ENCODE results near the gene COL11A1. TPM values are rescaled to one million over a fixed set of nuclear protein-coding genes. Genes with fewer than 3 reads are reported as not detected.

The COL11A1 gene
- total RNA-seq, 1 experiment from 2014 or later = 0.05 TPM

- Histone ChIP-seq H3K9me3 (ENCODE audit: control insufficient read depth in 1 of 2, insufficient read depth in 1 of 2, low read depth in 1 of 2, low read length in 2 of 2) (no peaks in the 10 kb centered on the region), H3K27ac (ENCODE audit: low read depth, low read length) (no peak overlapping the region), H3K36me3 (ENCODE audit: control insufficient read depth in 1 of 2, insufficient read depth in 2 of 2, low read length in 2 of 2) (no peaks in the 10 kb centered on the region), H3K9ac (ENCODE audit: low read length) (no peak overlapping the region), H3K4me3 (replicated peaks in 1 of 2; ENCODE audit: low read depth in 1 of 2, low read length in 2 of 2) (no peak overlapping the region), H4K20me1 (ENCODE audit: insufficient read depth) (no peaks in the 10 kb centered on the region), H3K4me1 (ENCODE audit: control insufficient read depth in 1 of 2, insufficient read depth in 2 of 2, low read length in 2 of 2) (no peaks in the 10 kb centered on the region), H2AFZ (ENCODE audit: low read depth, low read length, poor library complexity, severe bottlenecking) (no peak overlapping the region), H3K27me3 (ENCODE audit: insufficient read depth, low read length) (no peaks in the 10 kb centered on the region), H3K4me2 (ENCODE audit: low read length) (no peak overlapping the region), H3K79me2 (ENCODE audit: insufficient read depth, low read length) (no peaks in the 10 kb centered on the region), H3K9me2 (ENCODE audit: insufficient read depth) (no peaks in the 10 kb centered on the region)
- intact Hi-C loops (cut with micrococcal nuclease) = no loop called here
- ATAC-seq = no peak
- no peak for DNase-seq (ENCODE audit: low read depth, low spot score)
- ChIA-PET RAD21 (ENCODE audit: low non-redundant PET in 1 of 2, low total read pairs in 2 of 2, uncharacterized antibody in 2 of 2, unreplicated experiment in 2 of 2) (no interaction called here), CTCF (no interaction called here), POLR2A (no interaction called here)
- TF ChIP-seq SP1 (IDR thresholded peaks at IDR 0.05; ENCODE audit: low read depth) (no peak), CTCF (IDR thresholded peaks at IDR 0.05 in 2 of 3, conservative IDR thresholded peaks at IDR 0.05 in 1 of 3; ENCODE audit: borderline replicate concordance in 1 of 3, insufficient read depth in 1 of 3, low read depth in 2 of 3, low read length in 2 of 3) (no peak), SRF (IDR thresholded peaks at IDR 0.05; ENCODE audit: low read depth) (no peak), JUND (IDR thresholded peaks at IDR 0.05) (no peak), CBX3 (IDR thresholded peaks at IDR 0.05; ENCODE audit: low read depth) (no peak), EZH2phosphoT487 (IDR thresholded peaks at IDR 0.05; ENCODE audit: borderline replicate concordance) (no peak), MAX (IDR thresholded peaks at IDR 0.05) (no peak), YY1 (IDR thresholded peaks at IDR 0.05; ENCODE audit: extremely low read depth, insufficient replicate concordance, low read depth, low read length) (no peak), SIN3A (IDR thresholded peaks at IDR 0.05; ENCODE audit: low read depth) (no peak)
- BruUV-seq (replicated peaks) = no TSS peak
Observed at GRCh38 chr1:102952400-102952799, 155.9 kb downstream of the COL11A1 start.

- H3K9me3 ChIP-seq (ENCODE audit: control insufficient read depth in 1 of 2, insufficient read depth in 1 of 2, low read depth in 1 of 2, low read length in 2 of 2) = no peaks in the 10 kb centered on the region
- no peaks in the 10 kb centered on the region for H3K79me2 ChIP-seq (ENCODE audit: insufficient read depth, low read length)
- no peak overlapping the region for H2AFZ ChIP-seq (ENCODE audit: low read depth, low read length, poor library complexity, severe bottlenecking)
- no peak overlapping the region for H3K27ac ChIP-seq (ENCODE audit: low read depth, low read length)
- H4K20me1 ChIP-seq (ENCODE audit: insufficient read depth) = no peaks in the 10 kb centered on the region
- no TSS peak for BruUV-seq (replicated peaks)
- no peaks in the 10 kb centered on the region for H3K4me1 ChIP-seq (ENCODE audit: control insufficient read depth in 1 of 2, insufficient read depth in 2 of 2, low read length in 2 of 2)
- no peak overlapping the region for H3K4me3 ChIP-seq (replicated peaks in 1 of 2; ENCODE audit: low read depth in 1 of 2, low read length in 2 of 2)
- CTCF ChIA-PET = no interaction called here
- H3K9me2 ChIP-seq (ENCODE audit: insufficient read depth) = no peaks in the 10 kb centered on the region
- intact Hi-C loops (cut with micrococcal nuclease) = no loop called here
- no peaks in the 10 kb centered on the region for H3K27me3 ChIP-seq (ENCODE audit: insufficient read depth, low read length)
- DNase-seq (ENCODE audit: low read depth, low spot score) (no peak), ATAC-seq (no peak)
- POLR2A ChIA-PET = no interaction called here
- H3K9ac ChIP-seq (ENCODE audit: low read length) = no peak overlapping the region
- no peak overlapping the region for H3K4me2 ChIP-seq (ENCODE audit: low read length)
- no peaks in the 10 kb centered on the region for H3K36me3 ChIP-seq (ENCODE audit: control insufficient read depth in 1 of 2, insufficient read depth in 2 of 2, low read length in 2 of 2)
- RAD21 ChIA-PET (ENCODE audit: low non-redundant PET in 1 of 2, low total read pairs in 2 of 2, uncharacterized antibody in 2 of 2, unreplicated experiment in 2 of 2) = no interaction called here
- TF ChIP-seq TCF7L2 (IDR thresholded peaks at IDR 0.05; ENCODE audit: borderline replicate concordance, extremely low read depth, insufficient read depth, insufficient read length) = no peak
- TF ChIP-seq FOSL1 (IDR thresholded peaks at IDR 0.05; ENCODE audit: low read depth) = no peak
- no peak for TF ChIP-seq POLR2AphosphoS5 (IDR thresholded peaks at IDR 0.05; ENCODE audit: low read depth, low read length)
- TF ChIP-seq REST (IDR thresholded peaks at IDR 0.05; ENCODE audit: low read depth) = no peak
- TF ChIP-seq POLR2A (IDR thresholded peaks at IDR 0.05; ENCODE audit: borderline replicate concordance, extremely low read depth, insufficient read depth, insufficient read length) = no peak
- TF ChIP-seq ZFX (IDR thresholded peaks at IDR 0.05) = no peak
- no peak for TF ChIP-seq CBX3 (IDR thresholded peaks at IDR 0.05; ENCODE audit: low read depth)
- TF ChIP-seq ATF3 (IDR thresholded peaks at IDR 0.05) = no peak
- TF ChIP-seq ZNF274 (IDR thresholded peaks at IDR 0.05; ENCODE audit: low read depth, low read length) = no peak
- no peak for TF ChIP-seq CEBPB (IDR thresholded peaks at IDR 0.05; ENCODE audit: low read depth)
- no peak for TF ChIP-seq YY1 (IDR thresholded peaks at IDR 0.05; ENCODE audit: extremely low read depth, insufficient replicate concordance, low read depth, low read length)
Observed at GRCh38 chr1:102942324-102942723, 166.0 kb downstream of the COL11A1 start.
